GDM1 (cell line): ENCODE results near the gene DNPH1.

Experiments used
- DNase-seq: peaks from one replicate; lab custom pipeline; 2025; lab: John Stamatoyannopoulos, UW

The DNPH1 gene

GRCh38 chr6:43243664-43244321 is 14.5 kb upstream of the DNPH1 start:
- no peak for DNase-seq

- no peak for DNase-seq
Observed at GRCh38 chr6:43242908-43243663, 13.8 kb upstream of the DNPH1 start, which contains the start of gene TTBK1. TSS of gene TTBK1 (plus strand) at chr6:43243481. CDS start at chr6:43246661, 3,180 bp downstream.

- DNase-seq: no peak
Observed at GRCh38 chr6:43241446-43241845, 12.2 kb upstream of the DNPH1 start.

GRCh38 chr6:43240950-43241349 is 11.7 kb upstream of the DNPH1 start:
- no peak for DNase-seq

- DNase-seq: no peak
Observed at GRCh38 chr6:43239054-43239453, 9.8 kb upstream of the DNPH1 start.

GRCh38 chr6:43235841-43236240 is 6.6 kb upstream of the DNPH1 start:
- no peak for DNase-seq

GRCh38 chr6:43231735-43232450 is 2.6 kb upstream of the DNPH1 start:
- DNase-seq: no peak

- no peak for DNase-seq
Observed at GRCh38 chr6:43231053-43231452, 1.8 kb upstream of the DNPH1 start.

- no peak for DNase-seq
Observed at GRCh38 chr6:43229803-43230620, 731 bp upstream of the DNPH1 start.

- no peak for DNase-seq
Observed at GRCh38 chr6:43226192-43226851, 3.0 kb downstream of the DNPH1 start.

- no peak for DNase-seq
Observed at GRCh38 chr6:43223175-43223574, 6.1 kb downstream of the DNPH1 start.

- no peak for DNase-seq
Observed at GRCh38 chr6:43222418-43223059, 6.7 kb downstream of the DNPH1 start.

- no peak for DNase-seq
Observed at GRCh38 chr6:43221046-43221972, 8.0 kb downstream of the DNPH1 start.

GRCh38 chr6:43220439-43220951 is 8.8 kb downstream of the DNPH1 start:
- no peak for DNase-seq

- DNase-seq: no peak
Observed at GRCh38 chr6:43219814-43220213, 9.5 kb downstream of the DNPH1 start.

- DNase-seq: no peak
Observed at GRCh38 chr6:43219119-43219518, 10.2 kb downstream of the DNPH1 start.

GRCh38 chr6:43217351-43217750 is 11.9 kb downstream of the DNPH1 start:
- DNase-seq: no peak

GRCh38 chr6:43216200-43216599 is 13.1 kb downstream of the DNPH1 start:
- DNase-seq: no peak

GRCh38 chr6:43215066-43215465 is 14.2 kb downstream of the DNPH1 start:
- no peak for DNase-seq

GRCh38 chr6:43213431-43213830 is 15.8 kb downstream of the DNPH1 start:
- no peak for DNase-seq
